H9 (cell line): ENCODE measurements around the gene SIK2. TPM values are rescaled to one million over a fixed set of nuclear protein-coding genes. Genes with fewer than 3 reads are reported as not detected.

ENCODE experiments used
- DNase-seq: peaks from one replicate; pipeline ENCODE4 v3.0.0-alpha.2; 2017
- H2AFZ ChIP-seq: one replicate; pipeline ENCODE4 v1.6.1; 2013; ENCODE audit warnings: mild to moderate bottlenecking, low read length, control low read depth, moderate library complexity
- H2AK5ac ChIP-seq: 2 replicates; pipeline ENCODE4 v1.6.1; 2013; ENCODE audit warnings: low read length, control low read depth, mixed read lengths; ENCODE audit not compliant: insufficient read length
- H2BK120ac ChIP-seq: one replicate; pipeline ENCODE4 v1.6.1; 2013; ENCODE audit warnings: low read depth, mild to moderate bottlenecking, low read length, control low read depth, inconsistent platforms; ENCODE audit not compliant: poor library complexity, severe bottlenecking
- H2BK12ac ChIP-seq: 2 replicates; pipeline ENCODE4 v1.6.1; 2013; ENCODE audit warnings: low read length, control low read depth, mixed read lengths, low read depth; ENCODE audit not compliant: insufficient read length
- H2BK15ac ChIP-seq: 2 replicates; pipeline ENCODE4 v1.6.1; 2013; ENCODE audit warnings: low read depth, low read length, control low read depth
- H2BK20ac ChIP-seq: one replicate; pipeline ENCODE4 v1.6.1; 2013; ENCODE audit warnings: low read depth, mild to moderate bottlenecking, low read length, control low read depth, inconsistent platforms; ENCODE audit not compliant: poor library complexity, severe bottlenecking
- H2BK5ac ChIP-seq: 2 replicates; pipeline ENCODE4 v1.6.1; 2013; ENCODE audit warnings: low read length, control low read depth, mixed read lengths; ENCODE audit not compliant: insufficient read length
- H3K14ac ChIP-seq: 2 replicates; pipeline ENCODE4 v1.6.1; 2013; ENCODE audit warnings: low read length, control low read depth; ENCODE audit not compliant: insufficient read depth
- H3K18ac ChIP-seq: 2 replicates; pipeline ENCODE4 v1.6.1; 2013; ENCODE audit warnings: low read depth, mild to moderate bottlenecking, mixed read lengths, low read length, control low read depth; ENCODE audit not compliant: insufficient read length
- H3K23ac ChIP-seq: 2 replicates; pipeline ENCODE4 v1.6.1; 2013; ENCODE audit warnings: low read length, control low read depth, mixed read lengths, low read depth; ENCODE audit not compliant: insufficient read length
- H3K23me2 ChIP-seq: 2 replicates; pipeline ENCODE4 v1.6.1; 2013; ENCODE audit warnings: low read depth, mild to moderate bottlenecking, mixed read lengths, low read length, control low read depth; ENCODE audit not compliant: insufficient read length, poor library complexity, severe bottlenecking
- H3K27ac ChIP-seq: 2 replicates; pipeline ENCODE4 v1.5.1; 2013; ENCODE audit warnings: low read length, control low read depth, mixed read lengths, low read depth; ENCODE audit not compliant: insufficient read length
- H3K27me3 ChIP-seq: 2 replicates; pipeline ENCODE4 v1.6.1; 2013; ENCODE audit warnings: low read length, control low read depth, inconsistent platforms; ENCODE audit not compliant: insufficient read depth
- H3K4ac ChIP-seq: 2 replicates; pipeline ENCODE4 v1.6.1; 2013; ENCODE audit warnings: low read depth, mild to moderate bottlenecking, control low read depth, inconsistent platforms, low read length, moderate library complexity
- H3K4me1 ChIP-seq: 2 replicates; pipeline ENCODE4 v1.6.1; 2013; ENCODE audit warnings: low read length, control low read depth, inconsistent platforms; ENCODE audit not compliant: insufficient read depth
- H3K4me2 ChIP-seq: 2 replicates; pipeline ENCODE4 v1.6.1; 2013; ENCODE audit warnings: low read length, control low read depth, mixed read lengths; ENCODE audit not compliant: insufficient read length, insufficient read depth
- H3K56ac ChIP-seq: 2 replicates; pipeline ENCODE4 v1.6.1; 2013; ENCODE audit warnings: low read depth, mild to moderate bottlenecking, mixed read lengths, low read length, control low read depth; ENCODE audit not compliant: insufficient read length
- H3K79me1 ChIP-seq: 2 replicates; pipeline ENCODE4 v1.6.1; 2013; ENCODE audit warnings: low read depth, mild to moderate bottlenecking, moderate library complexity, low read length, control low read depth, inconsistent platforms; ENCODE audit not compliant: insufficient read depth, poor library complexity, severe bottlenecking
- H3K79me2 ChIP-seq: 2 replicates; pipeline ENCODE4 v1.6.1; 2013; ENCODE audit warnings: low read length, control low read depth, inconsistent platforms; ENCODE audit not compliant: insufficient read depth
- H3K9ac ChIP-seq: 2 replicates; pipeline ENCODE4 v1.6.1; 2013; ENCODE audit warnings: low read length, control low read depth, mixed read lengths; ENCODE audit not compliant: insufficient read length; ENCODE audit errors: extremely low read depth
- H3K9me3 ChIP-seq: one replicate; pipeline ENCODE4 v1.6.1; 2013; ENCODE audit warnings: low read depth, low read length, inconsistent platforms; ENCODE audit not compliant: control insufficient read depth
- H3T11ph ChIP-seq: one replicate; pipeline ENCODE4 v1.6.1; 2013; ENCODE audit warnings: mild to moderate bottlenecking, low read length, control low read depth, inconsistent platforms
- H4K20me1 ChIP-seq: one replicate; pipeline ENCODE4 v1.6.1; 2013; ENCODE audit not compliant: control insufficient read depth, insufficient read length, insufficient read depth
- H4K5ac ChIP-seq: 2 replicates; pipeline ENCODE4 v1.6.1; 2013; ENCODE audit warnings: low read depth, mild to moderate bottlenecking, mixed read lengths, low read length, control low read depth; ENCODE audit not compliant: insufficient read length
- H4K8ac ChIP-seq: replicated peaks from 2 replicates; pipeline ENCODE4 v1.6.1; 2013; ENCODE audit warnings: low read length, control low read depth, mixed read lengths, low read depth; ENCODE audit not compliant: insufficient read length
- H4K91ac ChIP-seq: 2 replicates; pipeline ENCODE4 v1.6.1; 2013; ENCODE audit warnings: low read depth, mild to moderate bottlenecking, moderate library complexity, mixed read lengths, low read length, control low read depth; ENCODE audit not compliant: insufficient read length
- H3K27ac Mint-ChIP-seq, 3 experiments: 2 replicates in 2 of 3; 3 replicates in 1 of 3; pipeline ENCODE4 v1.8.0; 2020 to 2021; ENCODE audit warnings: mixed read lengths in 3 of 3, mild to moderate bottlenecking in 1 of 3, moderate library complexity in 1 of 3
- H3K27me3 Mint-ChIP-seq: 2 replicates; pipeline ENCODE4 v1.8.0; 2021; ENCODE audit warnings: low read depth, mild to moderate bottlenecking, moderate library complexity, mixed read lengths
- H3K36me3 Mint-ChIP-seq, 3 experiments: 2 replicates in 2 of 3; 3 replicates in 1 of 3; pipeline ENCODE4 v1.8.0; 2020 to 2021; ENCODE audit warnings: low read depth in 3 of 3, mixed read lengths in 3 of 3; ENCODE audit not compliant: insufficient read depth in 1 of 3
- H3K4me1 Mint-ChIP-seq, 2 experiments: 2 replicates each; pipeline ENCODE4 v1.8.0; 2020; ENCODE audit warnings: mixed read lengths in 2 of 2
- H3K4me3 Mint-ChIP-seq, 2 experiments: 2 replicates in 1 of 2; 3 replicates in 1 of 2; pipeline ENCODE4 v1.8.0; 2020 to 2021; ENCODE audit warnings: mild to moderate bottlenecking in 2 of 2, mixed read lengths in 2 of 2, moderate library complexity in 1 of 2
- H3K9me3 Mint-ChIP-seq, 2 experiments: 2 replicates in 1 of 2; 3 replicates in 1 of 2; pipeline ENCODE4 v1.8.0; 2020; ENCODE audit warnings: mild to moderate bottlenecking in 2 of 2, mixed read lengths in 2 of 2, moderate library complexity in 1 of 2
- CTCF ChIP-seq: fragments of 200-600 bp; sonication (generic); conservative IDR thresholded peaks from 3 replicates; pipeline ENCODE4 v1.8.0; 2021; ENCODE audit warnings: antibody characterized with exemption, mild to moderate bottlenecking
- total RNA-seq: library from RNA; stranded (reverse); gene quantifications from 2 replicates; pipeline ENCODE4 v1.2.1, GENCODE V29; 2021

The SIK2 gene
- total RNA-seq, 1 experiment from 2014 or later: 7.5 TPM

GRCh38 chr11:111606986-111607385 is 4.7 kb downstream of the SIK2 start:
- Histone ChIP-seq H3K18ac (no peak overlapping the region), H3T11ph (no peak overlapping the region), H3K27me3 (peaks cover 7% of the 10 kb centered on the region; the same call in 1 of the 2 replicates), H2BK12ac (no peak overlapping the region), H3K9me3 (no peaks in the 10 kb centered on the region), H3K79me1 (no peaks in the 10 kb centered on the region), H3K14ac (no peak overlapping the region), H3K4me2 (no peak overlapping the region), H3K9ac (no peak overlapping the region), H3K23me2 (peaks cover 8% of the 10 kb centered on the region), H3K23ac (no peak overlapping the region), H3K4me1 (peaks cover 3% of the 10 kb centered on the region; the same call in 1 of the 2 replicates), H2BK5ac (no peak overlapping the region), H2AFZ (no peak overlapping the region), H4K91ac (no peak overlapping the region), H2BK120ac (no peak overlapping the region), H3K4ac (no peak overlapping the region), H4K8ac (no peak overlapping the region), H2BK15ac (no peak overlapping the region), H4K20me1 (no peaks in the 10 kb centered on the region), H3K79me2 (no peaks in the 10 kb centered on the region), H3K27ac (no peak overlapping the region), H3K56ac (no peak overlapping the region), H2BK20ac (no peak overlapping the region), H2AK5ac (no peak overlapping the region), H4K5ac (no peak overlapping the region)
- TF ChIP-seq CTCF: no peak
- DNase-seq: no peak
- no peak overlapping the region for H3K4me3 Mint-ChIP-seq
- H3K9me3 Mint-ChIP-seq: no peaks in the 10 kb centered on the region; a peak in 1 of 5 replicates
- H3K4me1 Mint-ChIP-seq: peaks cover 14 to 17% of the 10 kb centered on the region in 2 experiments
- H3K27ac Mint-ChIP-seq: no peak overlapping the region
- H3K27me3 Mint-ChIP-seq: peaks cover 13% of the 10 kb centered on the region
- no peaks in the 10 kb centered on the region; a peak in 1 of 7 replicates for H3K36me3 Mint-ChIP-seq
